Measurements from ENCODE around the gene GALR1. TPM values are rescaled to one million over a fixed set of nuclear protein-coding genes. Genes with fewer than 3 reads are reported as not detected.

The GALR1 gene
- total and polyA plus RNA-seq, 2 donors (not counting 3 experiments of a cell fraction or from before 2014, with no cell fraction given), result not detected

- Histone ChIP-seq H3K9ac (replicated peaks; ENCODE audit: extremely low read depth, insufficient read depth, low read length) (no peak overlapping the region), H3K4me1 (ENCODE audit: control insufficient read depth, extremely low read depth, insufficient read depth, low read length) (no peaks in the 10 kb centered on the region), H3K27me3 (ENCODE audit: control insufficient read depth in 2 of 2, insufficient read depth in 2 of 2, low read length in 2 of 2) (peaks cover 0 to 2% of the 10 kb centered on the region in 2 experiments), H3K4me3 (replicated peaks in 1 of 3; ENCODE audit: insufficient read depth in 1 of 3, low read depth in 1 of 3, low read length in 3 of 3) (no peak overlapping the region), H2AFZ (ENCODE audit: low read depth, low read length) (no peak overlapping the region), H3K9me1 (replicated peaks; ENCODE audit: control insufficient read depth, extremely low read depth, insufficient read depth, low read length) (no peaks in the 10 kb centered on the region), H3K27ac (ENCODE audit: insufficient read depth, low read depth, low read length) (no peak overlapping the region), H3K9me3 (replicated peaks; ENCODE audit: control insufficient read depth, insufficient read depth, low read length) (no peaks in the 10 kb centered on the region), H3K36me3 (ENCODE audit: control insufficient read depth in 2 of 2, extremely low read depth in 1 of 2, insufficient read depth in 2 of 2, low read length in 2 of 2) (no peaks in the 10 kb centered on the region), H3K79me2 (ENCODE audit: control insufficient read depth, insufficient read depth, low read length) (no peaks in the 10 kb centered on the region), H3K4me2 (ENCODE audit: insufficient read depth, low read length) (no peak overlapping the region), H4K20me1 (replicated peaks; ENCODE audit: control insufficient read depth, extremely low read depth, insufficient read depth, low read length) (no peaks in the 10 kb centered on the region)
- TF ChIP-seq MYC (IDR thresholded peaks at IDR 0.05; ENCODE audit: low read depth, low read length) (no peak), POLR2AphosphoS5 (IDR thresholded peaks at IDR 0.05; ENCODE audit: insufficient read depth, low read depth, low read length) (no peak)
- CTCF ChIA-PET, result interaction anchor here (1.0 kb wide), 1 partner anchor 204 kb away, joined by 3 read pairs; no protein-coding TSS in a partner anchor
- POLR2A ChIA-PET, result no interaction called here
- DNase-seq (ENCODE audit: low read depth, low spot score) (no peak), FAIRE-seq (no peak)
- dilution Hi-C loops (cut with MboI; ENCODE audit: extremely low pct_ligation_motif_present, low sequenced_read_pairs) (no loop called here), intact Hi-C loops (cut with micrococcal nuclease) (no loop called here)
- BruUV-seq (replicated peaks), result no TSS peak
These were observed 45.8 kb upstream of the GALR1 start for GRCh38 chr18:77203851-77204250.

- FAIRE-seq (no peak), DNase-seq (ENCODE audit: low read depth, low spot score) (no peak)
- H3K9ac ChIP-seq (replicated peaks; ENCODE audit: extremely low read depth, insufficient read depth, low read length), result no peak overlapping the region
- no peak overlapping the region for H3K4me3 ChIP-seq (replicated peaks in 1 of 3; ENCODE audit: insufficient read depth in 1 of 3, low read depth in 1 of 3, low read length in 3 of 3)
- POLR2A ChIA-PET, result no interaction called here
- CTCF ChIA-PET, result no interaction called here
- TF ChIP-seq POLR2A (IDR thresholded peaks at IDR 0.05; ENCODE audit: low read depth, low read length), result no peak
- TF ChIP-seq CTCF (IDR thresholded peaks at IDR 0.05; ENCODE audit: extremely low read depth in 1 of 2, insufficient read depth in 1 of 2, low read depth in 1 of 2, low read length in 2 of 2), result no peak
- no peak for TF ChIP-seq MAX (IDR thresholded peaks at IDR 0.05; ENCODE audit: insufficient read depth, insufficient read length)
- TF ChIP-seq FOS (IDR thresholded peaks at IDR 0.05; ENCODE audit: borderline replicate concordance, insufficient read depth, low read length), result no peak
- TF ChIP-seq MYC (IDR thresholded peaks at IDR 0.05; ENCODE audit: low read depth, low read length), result no peak
- TF ChIP-seq GATA2 (IDR thresholded peaks at IDR 0.05; ENCODE audit: insufficient read depth, insufficient read length, low read depth, low read length), result no peak
- BruUV-seq (replicated peaks), result no TSS peak
- intact Hi-C loops (cut with micrococcal nuclease) (no loop called here), dilution Hi-C loops (cut with MboI; ENCODE audit: extremely low pct_ligation_motif_present, low sequenced_read_pairs) (no loop called here)
- no peaks in the 10 kb centered on the region for H3K9me3 ChIP-seq (replicated peaks; ENCODE audit: control insufficient read depth, insufficient read depth, low read length)
- H3K4me1 ChIP-seq (ENCODE audit: control insufficient read depth, extremely low read depth, insufficient read depth, low read length), result no peaks in the 10 kb centered on the region
- H3K4me2 ChIP-seq (ENCODE audit: insufficient read depth, low read length), result no peak overlapping the region
- no peak overlapping the region for H2AFZ ChIP-seq (ENCODE audit: low read depth, low read length)
- H3K9me1 ChIP-seq (replicated peaks; ENCODE audit: control insufficient read depth, extremely low read depth, insufficient read depth, low read length), result no peaks in the 10 kb centered on the region
- H4K20me1 ChIP-seq (replicated peaks; ENCODE audit: control insufficient read depth, extremely low read depth, insufficient read depth, low read length), result no peaks in the 10 kb centered on the region
- peaks cover 0 to 2% of the 10 kb centered on the region in 2 experiments for H3K27me3 ChIP-seq (ENCODE audit: control insufficient read depth in 2 of 2, insufficient read depth in 2 of 2, low read length in 2 of 2)
- H3K27ac ChIP-seq (ENCODE audit: insufficient read depth, low read depth, low read length), result no peak overlapping the region
- no peaks in the 10 kb centered on the region for H3K36me3 ChIP-seq (ENCODE audit: control insufficient read depth in 2 of 2, extremely low read depth in 1 of 2, insufficient read depth in 2 of 2, low read length in 2 of 2)
- H3K79me2 ChIP-seq (ENCODE audit: control insufficient read depth, insufficient read depth, low read length), result no peaks in the 10 kb centered on the region
These were observed 43.9 kb upstream of the GALR1 start for GRCh38 chr18:77205769-77206168.

Data from endothelial cell of umbilical vein (primary cell).